GM13976 (cell line): Measurements from ENCODE around the gene IFITM2.

ENCODE experiments used
- DNase-seq: peaks from one replicate; pipeline ENCODE4 v3.0.0; 2012; ENCODE audit warnings: low spot score
- CTCF ChIP-seq: IDR thresholded peaks from 2 replicates; pipeline ENCODE4 v1.5.1; 2012; ENCODE audit warnings: borderline replicate concordance, mild to moderate bottlenecking; ENCODE audit not compliant: insufficient read depth; ENCODE audit errors: extremely low read depth, missing control alignments, control extremely low read depth
- in situ Hi-C: fragments of 300-500 bp; cut with MboI; formaldehyde crosslinking; loops from one replicate; pipeline ENCODE4 v1.12.0; 2022; ENCODE audit warnings: low sequenced_read_pairs, mixed read lengths, inconsistent platforms; ENCODE audit not compliant: unreplicated experiment

IFITM2 gene

GRCh38 chr11:357582-357981, 50.0 kb downstream of the IFITM2 start:
- in situ Hi-C loops, result no loop called here
- TF ChIP-seq CTCF, result no peak
- no peak for DNase-seq

- DNase-seq, result no peak
- in situ Hi-C loops, result no loop called here
These were observed 50.6 kb downstream of the IFITM2 start for GRCh38 chr11:358129-358800.

More at GRCh38 chr11:358129-358800, 50.6 kb downstream of the IFITM2 start:
- no peak for TF ChIP-seq CTCF
